Measurements from ENCODE around the gene ANP32D.
"Not testable (repeated sequence)": the region's sequence is repeated elsewhere in the genome, so short reads cannot be mapped to it uniquely, and the experiment has no call there.

DNA sequence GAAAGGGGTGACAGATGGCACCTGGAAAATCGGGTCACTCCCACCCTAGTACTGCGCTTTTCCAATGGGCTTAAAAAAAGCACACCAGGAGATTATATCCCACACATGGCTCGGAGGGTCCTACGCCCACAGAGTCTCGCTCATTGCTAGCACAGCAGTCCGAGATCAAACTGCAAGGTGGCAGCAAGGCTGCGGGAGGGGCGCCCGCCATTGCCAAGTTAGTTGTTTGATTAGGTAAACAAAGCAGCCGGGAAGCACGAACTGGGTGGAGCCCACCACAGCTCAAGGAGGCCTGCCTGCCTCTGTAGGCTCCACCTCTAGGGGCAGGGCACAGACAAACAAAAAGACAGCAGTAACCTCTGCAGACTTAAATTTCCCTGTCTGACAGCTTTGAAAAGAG, 2.1 kb downstream of the ANP32D start:
- not testable (repeated sequence) for TF ChIP-seq EP300, CTCF (IDR thresholded peaks at IDR 0.05)
